HG03095 (cell line): ENCODE measurements around the gene EXOC4.

Experiments
- ATAC-seq: cut with Tn5 transposase; IDR thresholded peaks from one replicate; pipeline ENCODE4 v1.9.1; 2021; ENCODE audit warnings: moderate library complexity; ENCODE audit not compliant: unreplicated experiment

EXOC4 gene

DNA sequence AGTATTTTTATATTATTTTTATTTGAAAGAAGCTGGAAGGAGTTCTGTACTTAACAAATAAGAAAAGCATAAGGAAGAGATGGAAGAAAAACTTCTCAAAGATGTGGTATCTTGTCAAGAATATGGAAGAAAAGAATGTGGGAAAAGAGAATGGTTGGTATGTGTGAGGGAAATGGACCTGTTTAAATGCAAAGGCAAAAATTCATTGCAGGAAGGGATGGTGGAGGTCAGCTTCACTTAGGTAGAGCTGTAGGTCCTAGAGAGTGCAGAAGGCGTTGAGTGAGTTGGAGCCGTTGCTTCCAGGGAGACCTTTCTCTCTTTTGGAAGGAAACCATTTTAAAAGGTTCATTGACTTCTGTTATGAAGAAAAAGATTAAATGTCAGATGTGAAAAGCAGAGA, 107.3 kb downstream of the EXOC4 start:
- ATAC-seq, result no peak

DNA sequence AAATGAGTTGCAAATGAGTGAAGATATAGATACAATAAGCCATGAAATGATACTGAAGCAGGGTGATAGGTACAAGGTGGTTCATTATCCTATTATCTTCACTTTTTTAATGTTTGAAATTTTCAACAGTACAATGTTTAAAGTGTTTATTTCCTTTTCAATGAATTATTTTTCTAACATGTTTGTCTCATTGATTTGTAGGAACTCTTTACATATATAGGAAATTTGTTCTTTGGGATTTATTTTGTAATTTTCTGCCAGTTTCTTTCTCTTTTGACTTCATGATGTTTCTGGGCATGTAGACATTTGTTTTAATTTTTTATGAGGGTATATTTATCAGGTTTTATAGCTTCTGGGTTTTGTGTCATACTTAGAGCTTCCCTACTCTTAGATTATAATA, 108.9 kb downstream of the EXOC4 start:
- ATAC-seq, result no peak

DNA sequence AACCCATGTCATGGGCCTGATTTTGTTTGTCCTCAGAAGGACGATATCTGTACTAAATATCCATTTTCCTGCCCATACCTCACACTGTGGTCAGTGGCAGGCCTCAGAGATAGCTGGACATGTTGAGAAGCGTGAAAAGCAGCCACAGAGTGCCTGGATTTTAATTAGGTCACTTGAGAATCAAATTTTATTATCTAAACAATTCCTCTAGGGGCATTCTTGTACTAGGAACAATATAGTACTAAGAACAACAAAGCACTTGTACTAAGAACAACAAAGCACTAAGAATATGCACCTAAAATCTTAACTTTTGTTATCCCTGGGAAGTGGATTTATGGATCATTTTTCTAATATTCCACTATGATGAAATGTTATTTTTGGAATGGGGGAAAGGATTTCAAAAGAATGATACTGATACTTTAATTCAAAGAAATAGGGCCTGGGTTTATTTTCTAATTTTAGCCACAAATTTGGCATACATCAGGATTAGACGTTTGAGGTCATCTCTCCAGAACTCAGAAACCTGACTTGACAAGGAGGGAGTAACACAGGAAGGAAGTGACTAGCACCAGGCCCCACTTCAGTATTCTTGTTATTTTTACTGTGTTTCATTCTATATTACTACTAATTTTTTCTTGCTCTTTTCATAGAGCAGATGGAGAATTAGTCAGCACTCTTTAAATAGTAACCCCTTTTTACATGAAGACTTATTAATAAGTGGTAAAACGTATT, 112.2 kb downstream of the EXOC4 start:
- no peak for ATAC-seq

DNA sequence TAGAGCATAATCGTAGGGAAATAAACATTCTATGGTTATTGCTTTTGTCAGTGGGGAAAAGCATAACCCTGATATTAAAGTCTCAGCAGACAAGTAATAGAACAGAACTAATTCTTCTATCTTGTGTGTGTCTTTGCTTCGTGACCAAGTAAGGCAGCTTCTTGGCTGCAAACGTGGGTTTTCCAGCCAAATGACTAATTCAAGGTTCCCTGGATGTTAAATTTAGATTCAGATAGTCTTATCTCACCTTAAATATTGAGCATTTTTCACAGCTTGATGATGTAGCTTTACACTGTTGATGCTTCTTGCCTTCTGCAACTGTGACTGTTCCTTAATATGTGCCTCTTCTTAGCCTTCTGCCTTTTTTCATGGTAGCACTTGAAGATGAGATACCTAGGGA, 113.0 kb downstream of the EXOC4 start:
- no peak for ATAC-seq

DNA sequence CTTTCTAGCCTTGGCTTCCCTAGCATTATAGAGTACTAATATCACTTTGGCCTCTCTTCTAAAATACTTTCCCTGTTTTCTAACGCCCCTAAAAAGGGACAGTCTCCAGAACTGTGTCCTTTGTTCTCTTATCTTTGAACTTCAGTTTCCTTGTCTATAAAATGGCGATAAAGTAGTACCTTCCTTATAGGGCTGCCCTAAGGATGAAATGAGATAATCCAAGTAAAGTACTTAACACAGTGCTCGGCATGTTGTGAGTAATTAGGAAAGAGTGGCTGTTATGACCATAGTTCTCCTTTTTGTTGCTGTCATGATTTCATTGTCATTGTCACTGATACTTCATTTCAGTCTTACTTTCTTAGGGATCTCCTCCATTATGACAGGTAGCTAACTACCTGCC, 114.7 kb downstream of the EXOC4 start:
- no peak for ATAC-seq

DNA sequence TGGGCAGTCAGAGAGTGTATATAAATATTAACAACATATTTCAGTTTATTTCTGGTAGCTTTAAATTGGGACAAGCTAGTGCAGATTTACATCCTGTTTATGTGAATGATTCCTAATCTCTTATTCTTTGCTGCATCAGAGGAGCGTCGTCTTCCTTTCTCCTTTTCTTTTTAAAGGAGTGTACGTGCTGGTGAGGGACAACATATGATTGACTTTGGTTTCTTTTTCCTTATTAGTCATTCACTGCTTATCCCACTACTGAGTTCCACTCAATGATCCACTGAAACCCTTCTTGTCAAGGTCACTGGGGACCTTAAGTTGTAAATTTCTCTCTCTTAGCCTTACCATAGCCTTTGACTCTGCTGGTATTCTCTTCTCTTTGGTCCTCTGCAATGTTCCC, 116.3 kb downstream of the EXOC4 start:
- ATAC-seq, result no peak

DNA sequence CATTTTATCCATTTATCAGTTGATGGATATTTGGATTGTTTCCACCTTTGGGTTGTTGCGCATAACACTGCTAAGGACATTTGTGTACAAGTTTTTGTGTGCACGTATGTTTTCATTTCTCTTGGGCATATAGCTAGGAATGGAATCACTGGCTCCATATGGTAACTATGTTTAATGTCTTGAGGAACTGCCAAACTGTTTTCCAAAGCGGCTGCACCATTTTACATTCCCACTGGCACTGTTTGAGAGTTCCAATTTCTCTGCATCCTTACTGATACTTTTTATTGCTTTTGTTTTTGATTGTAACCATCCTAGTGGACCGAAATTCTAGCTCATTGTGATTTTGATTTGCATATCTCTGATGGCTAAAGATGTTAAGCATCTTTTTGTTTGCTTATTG, 118.7 kb downstream of the EXOC4 start:
- ATAC-seq, result no peak

DNA sequence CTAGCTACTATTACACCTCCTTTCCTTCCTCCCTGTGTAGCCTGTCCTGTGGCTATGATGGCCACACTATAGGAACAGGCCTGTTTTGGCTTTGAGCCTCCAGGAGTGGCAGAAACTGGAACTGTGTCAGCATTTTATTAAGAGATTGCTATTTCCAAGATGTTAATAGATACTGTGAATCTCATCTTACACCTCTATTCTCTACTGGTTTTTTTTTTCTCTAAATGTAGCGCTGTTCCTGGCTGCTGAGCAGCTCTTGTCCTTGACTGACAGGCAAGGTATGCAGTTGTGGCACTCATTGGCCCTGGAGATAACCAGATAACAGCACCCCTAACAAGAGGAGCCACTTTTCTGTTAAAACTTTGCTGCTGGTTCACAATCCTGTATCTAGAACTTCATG, 119.5 kb downstream of the EXOC4 start:
- ATAC-seq, result no peak

DNA sequence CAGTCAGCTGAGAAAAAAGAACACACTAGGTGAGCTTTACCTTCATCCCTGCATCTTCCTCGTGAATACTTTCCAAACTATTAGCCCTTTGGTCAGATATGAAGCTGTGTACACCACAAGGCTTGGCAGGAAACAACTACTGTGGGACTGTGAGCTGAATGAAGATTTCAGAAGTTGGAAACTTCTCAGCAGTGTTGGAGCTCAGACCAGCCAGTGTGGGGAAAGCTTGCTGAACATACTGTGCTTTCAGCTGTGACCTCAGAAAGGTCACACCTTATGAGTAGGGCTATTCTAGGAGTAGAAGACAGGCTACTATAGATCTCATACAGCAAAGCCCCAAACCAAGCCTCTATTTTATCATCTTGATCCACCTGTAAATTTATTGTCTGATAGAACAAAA, 123.6 kb downstream of the EXOC4 start:
- no peak for ATAC-seq

DNA sequence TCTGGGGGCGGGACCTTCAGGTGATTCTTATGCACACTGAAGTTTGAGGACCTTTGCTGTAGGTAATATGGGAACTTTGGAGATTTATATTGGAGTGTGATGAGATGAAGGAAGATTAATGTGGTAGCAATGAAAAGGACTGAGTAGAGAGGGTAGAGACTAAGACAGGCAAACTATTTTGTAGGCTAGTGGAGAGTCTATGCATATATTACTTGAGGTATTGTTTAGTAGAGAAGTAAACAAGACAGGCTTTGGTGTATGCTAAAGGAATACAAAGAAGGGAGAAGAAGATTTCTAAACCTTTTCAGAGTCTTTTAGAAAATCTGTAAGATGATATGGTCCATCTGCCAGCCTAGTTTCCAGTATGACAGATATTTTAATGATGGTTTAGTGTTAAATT, 129.1 kb downstream of the EXOC4 start:
- no peak for ATAC-seq

DNA sequence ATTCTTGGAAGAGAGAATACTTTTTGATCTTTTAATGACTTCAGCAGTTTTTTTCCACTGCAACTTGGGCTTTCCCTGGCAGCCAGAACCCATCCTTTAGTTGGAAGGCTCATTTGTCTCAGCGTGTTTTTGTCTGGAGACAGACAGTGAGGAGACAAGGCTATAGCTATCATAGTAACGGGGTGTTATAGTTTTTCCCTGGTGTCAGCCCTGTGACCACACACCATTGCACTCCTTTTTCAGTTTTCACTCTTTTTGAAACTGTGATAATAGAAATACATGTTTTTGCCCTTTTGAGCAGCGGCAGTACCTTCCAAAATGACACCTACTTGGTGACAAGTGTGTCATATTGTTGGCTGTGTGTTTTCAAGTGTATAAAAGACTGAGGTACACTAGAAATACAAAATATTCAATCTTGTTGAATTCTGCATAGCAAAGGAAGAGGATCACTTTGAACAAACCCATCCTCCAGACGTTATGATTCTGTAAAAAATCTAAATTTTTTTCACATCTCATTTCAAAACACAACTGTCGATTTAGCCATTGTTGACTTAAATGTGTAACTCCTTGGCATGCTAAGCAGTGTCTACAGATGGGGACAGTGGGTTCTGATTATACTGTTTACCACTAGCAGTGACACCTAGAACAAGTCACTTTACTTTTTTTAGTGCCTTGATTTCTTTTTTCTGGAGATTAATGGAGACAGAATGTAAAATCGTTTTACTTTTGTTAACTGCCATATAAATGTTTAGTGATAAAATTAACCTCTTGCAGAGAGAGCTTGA, 130.1 kb downstream of the EXOC4 start:
- ATAC-seq, result no peak

DNA sequence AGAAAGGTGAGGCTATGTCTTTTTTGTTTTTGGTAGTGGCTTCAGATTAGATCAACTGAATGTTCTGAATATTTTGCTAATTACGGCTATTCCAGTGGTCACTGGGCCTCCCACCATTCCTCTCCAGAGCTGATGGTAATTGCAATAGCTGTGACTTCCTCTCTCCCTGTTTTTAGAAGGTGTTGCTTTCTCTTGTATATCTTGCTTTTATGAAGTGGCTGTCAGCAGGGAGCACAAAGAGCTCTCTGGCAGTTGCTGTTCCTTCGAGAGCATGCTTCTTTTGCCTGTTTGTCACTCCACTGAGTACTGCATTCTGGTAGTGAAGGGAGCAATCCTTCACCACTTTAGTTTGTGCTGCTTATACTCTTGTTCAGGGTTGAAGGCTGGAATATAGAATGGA, 133.3 kb downstream of the EXOC4 start:
- ATAC-seq, result no peak

DNA sequence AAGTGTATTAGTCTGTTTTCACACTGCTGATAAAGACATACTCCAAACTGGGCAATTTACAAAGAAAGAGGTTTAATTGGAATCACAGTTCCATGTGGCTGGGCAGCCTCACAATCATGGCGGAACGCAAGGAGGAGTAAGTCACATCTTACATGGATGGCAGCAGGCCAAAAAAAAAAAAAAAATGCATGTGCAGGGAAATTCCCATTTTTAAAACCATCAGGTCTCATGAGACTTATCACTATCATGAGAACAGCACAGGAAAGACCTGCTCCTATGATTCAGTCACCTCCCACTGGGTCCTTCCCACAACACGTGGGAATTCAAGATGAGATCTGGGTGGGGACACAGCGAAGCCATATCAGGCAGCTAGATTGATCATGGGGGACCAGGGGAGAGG, 136.8 kb downstream of the EXOC4 start:
- ATAC-seq, result no peak

DNA sequence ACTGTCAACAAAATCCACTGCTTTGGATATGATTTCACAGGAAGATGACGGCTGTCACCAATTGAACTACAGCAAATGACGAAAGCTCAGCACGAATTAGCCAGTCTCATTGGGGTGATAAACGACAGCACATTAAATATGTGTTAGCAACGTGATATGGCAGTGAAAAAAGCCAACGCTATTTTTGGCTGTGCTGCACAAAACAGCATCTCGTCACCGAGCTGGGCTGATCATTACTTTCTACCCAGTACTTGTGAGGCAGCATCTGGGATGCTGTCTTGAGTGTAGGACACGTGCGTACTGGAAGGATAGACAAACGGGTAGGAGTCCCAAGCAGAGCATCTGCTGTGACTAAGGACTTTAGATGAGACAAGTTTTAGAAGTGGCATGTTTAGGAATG, 138.3 kb downstream of the EXOC4 start:
- no peak for ATAC-seq

DNA sequence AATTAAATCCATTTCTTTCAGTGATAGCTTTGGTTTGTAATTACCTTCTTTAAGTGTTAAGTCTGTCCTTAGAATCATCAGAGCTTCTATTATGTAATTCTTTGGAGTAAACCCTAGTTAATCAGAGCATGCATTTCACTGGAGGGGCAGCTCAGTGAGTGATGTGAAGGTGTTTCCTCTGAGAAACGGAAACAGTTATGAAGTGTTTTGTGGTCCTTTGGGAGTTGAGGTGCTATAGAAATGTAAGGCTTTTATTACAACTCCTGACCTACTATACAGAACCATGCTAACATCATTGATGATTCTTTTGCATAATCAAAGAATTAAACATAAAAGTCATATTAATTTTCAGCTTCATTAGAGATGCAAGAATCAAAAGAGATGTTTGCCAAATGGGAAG, 141.5 kb downstream of the EXOC4 start:
- no peak for ATAC-seq

DNA sequence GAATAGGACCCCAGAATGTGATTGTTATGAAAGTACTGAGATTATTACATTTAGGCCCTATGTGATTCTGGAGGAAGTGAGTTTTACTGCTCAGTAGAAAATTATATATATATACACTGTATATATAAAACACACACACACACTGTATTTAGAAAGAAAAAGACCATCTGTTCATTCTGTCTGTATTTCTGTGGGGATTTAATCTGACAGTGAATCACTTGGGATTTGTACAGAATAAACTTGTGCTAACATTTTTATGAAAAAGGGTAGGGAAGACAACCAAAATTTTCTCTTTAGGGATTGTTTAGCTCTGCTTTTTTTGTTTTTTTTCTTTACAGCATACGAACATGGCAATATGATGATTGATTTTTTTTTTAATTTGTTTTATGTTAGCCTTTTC, 142.7 kb downstream of the EXOC4 start:
- no peak for ATAC-seq

DNA sequence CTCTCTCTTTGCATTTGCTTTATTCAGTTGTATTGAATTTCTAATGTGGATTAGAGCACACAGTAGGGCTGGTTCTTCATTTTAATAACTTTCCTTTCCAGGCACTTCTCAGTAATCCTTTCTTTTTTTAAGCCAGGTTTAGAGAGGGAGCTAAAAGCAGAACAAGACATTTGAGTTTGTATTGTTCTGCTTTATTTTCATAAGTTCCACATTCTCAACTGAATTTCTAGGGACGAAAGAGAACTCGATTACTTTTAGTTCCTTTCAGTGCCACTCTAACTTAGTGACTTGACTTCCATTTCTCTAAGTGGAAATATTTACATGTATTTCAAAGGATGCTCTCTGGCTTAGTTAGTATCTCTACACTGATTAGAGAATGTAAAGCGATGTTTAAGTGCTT, 145.6 kb downstream of the EXOC4 start:
- no peak for ATAC-seq

DNA sequence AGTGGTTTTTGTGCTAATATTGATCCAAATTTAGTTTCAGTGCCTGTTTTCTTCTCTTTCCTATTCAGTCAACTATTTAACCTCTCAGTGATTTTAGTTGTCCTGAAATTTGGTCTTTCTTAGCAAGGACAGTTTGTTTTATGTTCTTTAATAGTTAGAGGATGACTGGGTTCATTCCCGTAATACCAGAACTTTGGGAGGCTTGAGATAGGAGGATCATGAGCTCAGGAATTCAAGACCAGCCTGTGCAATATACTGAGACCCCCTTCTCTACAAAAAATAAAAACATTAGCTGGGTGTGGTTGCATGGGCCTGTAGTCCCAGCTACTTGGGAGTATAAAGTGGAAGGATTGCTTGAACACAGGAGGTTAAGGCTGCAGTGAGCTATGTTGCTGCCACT, 148.3 kb downstream of the EXOC4 start:
- ATAC-seq, result no peak

DNA sequence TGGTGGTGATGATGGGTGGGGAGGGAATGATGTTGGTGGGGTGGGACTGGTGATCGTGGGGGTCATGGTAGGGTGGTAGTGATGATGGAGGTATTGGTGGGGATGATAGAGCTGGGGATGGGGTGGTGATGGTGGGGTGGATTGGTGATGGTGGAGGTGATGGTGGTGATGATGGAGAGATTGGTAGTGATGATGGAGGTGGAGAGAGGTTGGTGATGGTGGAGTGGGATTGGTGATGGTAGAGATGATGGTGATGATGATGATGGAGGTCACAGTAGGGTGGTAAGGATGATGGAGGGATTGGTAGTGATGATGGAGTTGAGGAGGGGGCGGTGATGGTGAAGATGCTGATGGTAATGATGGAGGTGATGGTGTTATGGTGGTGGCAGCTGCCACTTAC, 155.3 kb downstream of the EXOC4 start:
- ATAC-seq, result no peak

DNA sequence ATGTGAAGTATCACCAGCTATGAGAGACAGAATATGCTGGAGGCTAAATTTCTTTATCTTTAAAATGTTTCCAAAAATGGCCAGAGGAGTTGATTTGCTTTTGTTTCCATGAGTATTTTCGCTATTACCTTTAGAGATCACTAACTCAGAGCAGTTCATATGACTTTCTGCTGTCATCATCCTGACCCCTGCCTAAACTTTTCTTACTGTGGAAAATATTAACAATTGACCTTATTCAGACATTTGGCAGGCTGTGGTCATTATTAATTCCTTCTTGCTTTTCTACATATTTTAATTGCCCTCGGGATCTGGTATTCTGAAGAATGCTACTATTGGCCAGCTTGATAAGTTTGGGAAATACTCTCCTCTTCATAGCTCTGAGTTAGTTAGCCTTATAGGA, 156.5 kb downstream of the EXOC4 start:
- no peak for ATAC-seq

DNA sequence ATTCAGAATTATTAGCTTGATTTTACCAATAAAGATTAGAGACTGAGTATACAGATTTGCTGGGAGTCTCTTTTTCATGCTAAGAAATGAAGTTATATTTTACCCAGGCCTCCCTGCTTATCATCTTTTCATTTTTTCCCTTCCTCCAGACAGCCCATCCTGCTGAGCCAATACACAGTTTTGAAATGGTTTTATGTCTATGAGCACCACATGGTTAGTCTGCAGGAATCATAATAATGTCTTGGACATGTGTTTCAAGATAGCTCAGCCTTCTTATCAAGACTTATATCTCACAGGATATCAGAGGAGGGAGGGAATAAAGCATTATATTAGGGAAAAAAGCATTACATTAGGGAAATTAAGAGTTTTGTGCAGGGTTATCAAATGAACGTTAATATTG, 157.1 kb downstream of the EXOC4 start:
- no peak for ATAC-seq

DNA sequence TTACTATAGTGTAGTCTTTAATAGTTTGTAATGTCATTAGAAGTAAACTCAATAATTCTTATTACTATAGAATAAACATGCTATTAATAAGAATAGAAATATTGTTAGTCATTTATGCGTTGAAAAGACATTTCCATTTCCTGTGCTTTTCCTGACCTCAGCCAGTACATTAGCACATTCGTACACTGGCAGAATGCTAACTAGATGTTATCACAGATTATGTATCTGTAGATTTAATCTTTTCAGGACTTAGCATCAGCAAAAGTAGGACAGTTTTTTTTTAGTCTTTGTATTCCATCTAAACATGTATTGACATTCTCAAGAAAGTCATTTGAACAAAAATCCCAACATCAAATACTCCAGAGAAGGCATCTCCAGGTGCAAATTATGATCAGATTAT, 158.5 kb downstream of the EXOC4 start:
- ATAC-seq, result no peak

DNA sequence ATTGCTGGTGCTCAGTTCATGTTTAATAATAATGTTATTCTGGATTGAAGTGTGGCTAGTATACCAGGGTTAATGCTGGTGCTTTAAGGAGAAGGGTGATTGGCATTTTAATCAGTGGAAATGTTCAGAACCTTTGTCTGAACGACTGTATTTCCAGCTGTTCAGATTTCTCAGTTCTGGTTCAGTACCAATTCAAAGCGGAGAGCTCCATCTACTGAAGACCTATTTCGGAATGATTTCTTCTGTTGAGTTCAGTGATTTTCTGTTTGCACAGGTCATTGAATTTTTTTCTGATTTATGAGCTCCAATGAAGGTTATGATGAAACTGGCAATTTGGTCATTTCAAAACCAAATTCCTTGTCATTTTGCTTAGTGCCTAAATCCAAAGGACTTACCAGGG, 160.1 kb downstream of the EXOC4 start:
- ATAC-seq, result no peak
